Gastrocnemius medialis (tissue), 4 donors: ENCODE measurements around the gene RDH5.

Experiments
- CTCF ChIP-seq, 5 experiments: fragments of 450-650 bp in 3 of 5; fragments of 200-600 bp in 2 of 5; sonication (generic) in 2 of 5; IDR thresholded peaks in 4 of 5; conservative IDR thresholded peaks in 1 of 5; 1 replicate in 4 of 5; 2 replicates in 1 of 5; pipeline ENCODE4 v1.5.1; 2016 to 2019; ENCODE audit warnings: antibody characterized with exemption in 5 of 5, mild to moderate bottlenecking in 3 of 5, moderate library complexity in 3 of 5
- POLR2A ChIP-seq, 2 donors: fragments of 450-650 bp; IDR thresholded peaks; one replicate each; pipeline ENCODE4 v1.6.1; 2017; ENCODE audit warnings: antibody characterized with exemption in 2 of 2, mild to moderate bottlenecking in 2 of 2, moderate library complexity in 2 of 2

GRCh38 chr12:55711786-55712553 is 8.2 kb upstream of the RDH5 start:
- no peak for TF ChIP-seq CTCF (IDR thresholded peaks at IDR 0.05 in 4 of 5, conservative IDR thresholded peaks at IDR 0.05 in 1 of 5)
- TF ChIP-seq POLR2A (IDR thresholded peaks at IDR 0.05) = no peak
